Dedifferentiated amniotic fluid mesenchymal stem cell (primary cell): Measurements from ENCODE around the gene TPRG1.

Source experiments
- DNase-seq: peaks from one replicate; pipeline ENCODE4 v3.0.0-alpha.2; 2016; ENCODE audit errors: extremely low spot score

TPRG1 gene

GRCh38 chr3:189171707-189172106, at the start of gene TPRG1:
Gene TPRG1, plus strand, starts transcription at chr3:189171971. Its CDS starts 35,414 bp downstream, at chr3:189207385.
- no peak for DNase-seq

GRCh38 chr3:189122110-189122509, 49.7 kb upstream of the TPRG1 start:
- DNase-seq: no peak

- DNase-seq: no peak
Observed at GRCh38 chr3:189122526-189123205, 49.1 kb upstream of the TPRG1 start.

- DNase-seq: no peak
Observed at GRCh38 chr3:189123595-189124387, 48.0 kb upstream of the TPRG1 start.

- peak; percentile 64 for DNase-seq
Observed at GRCh38 chr3:189132231-189132671, 39.5 kb upstream of the TPRG1 start.

GRCh38 chr3:189132839-189133238, 38.9 kb upstream of the TPRG1 start:
- no peak for DNase-seq

- no peak for DNase-seq
Observed at GRCh38 chr3:189133768-189134167, 38.0 kb upstream of the TPRG1 start.

GRCh38 chr3:189137416-189137815, 34.4 kb upstream of the TPRG1 start:
- DNase-seq: no peak

GRCh38 chr3:189138901-189139610, 32.7 kb upstream of the TPRG1 start:
- no peak for DNase-seq

GRCh38 chr3:189139611-189139940, 32.2 kb upstream of the TPRG1 start:
- no peak for DNase-seq

- no peak for DNase-seq
Observed at GRCh38 chr3:189142527-189142926, 29.2 kb upstream of the TPRG1 start.

- DNase-seq: no peak
Observed at GRCh38 chr3:189143321-189143720, 28.4 kb upstream of the TPRG1 start.

GRCh38 chr3:189143771-189144170, 28.0 kb upstream of the TPRG1 start:
- DNase-seq: no peak

GRCh38 chr3:189144645-189145044, 27.1 kb upstream of the TPRG1 start:
- DNase-seq: no peak

GRCh38 chr3:189146848-189147247, 24.9 kb upstream of the TPRG1 start:
- DNase-seq: no peak

- DNase-seq: peak; percentile 66
Observed at GRCh38 chr3:189148081-189148507, 23.7 kb upstream of the TPRG1 start.

- DNase-seq: no peak
Observed at GRCh38 chr3:189149203-189149602, 22.6 kb upstream of the TPRG1 start.

GRCh38 chr3:189157232-189158007, 14.4 kb upstream of the TPRG1 start:
- no peak for DNase-seq

- no peak for DNase-seq
Observed at GRCh38 chr3:189158034-189158433, 13.7 kb upstream of the TPRG1 start.

- DNase-seq: no peak
Observed at GRCh38 chr3:189160519-189161309, 11.1 kb upstream of the TPRG1 start.

GRCh38 chr3:189165092-189165612, 6.6 kb upstream of the TPRG1 start:
- DNase-seq: no peak
